ENCODE measurements around the gene PDIA6.

PDIA6 gene

DNA sequence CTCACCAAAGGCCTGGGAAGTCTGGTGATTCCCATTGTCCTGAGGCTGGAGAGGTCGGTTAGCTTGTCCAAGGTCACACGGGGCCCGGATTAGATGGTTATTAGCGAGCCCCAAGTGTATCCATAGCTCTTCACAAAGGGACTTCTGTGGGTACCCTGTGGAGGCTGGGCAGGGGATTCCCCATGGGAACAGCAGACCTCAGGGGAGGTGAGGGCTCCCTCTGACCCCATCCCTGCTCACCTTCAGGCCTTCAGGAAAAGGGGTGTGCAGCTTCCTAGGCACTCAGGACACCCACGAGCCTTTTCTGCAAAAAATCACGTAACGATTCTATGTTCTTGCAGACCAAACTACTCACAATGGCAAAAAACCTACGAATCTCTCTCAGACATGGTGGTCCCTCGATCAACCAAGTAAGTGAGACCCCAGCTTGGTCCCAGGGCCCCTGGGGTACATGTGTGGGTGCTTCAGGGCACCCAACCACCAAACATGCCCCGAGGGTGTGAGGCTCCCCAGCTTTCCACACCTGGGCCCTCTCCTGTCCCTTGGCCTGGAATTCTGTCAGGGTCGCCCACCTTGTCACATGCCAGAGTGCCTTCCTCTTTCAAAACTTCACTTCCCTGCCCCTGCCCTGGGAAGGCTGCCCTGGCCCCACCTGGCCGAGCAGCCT, 40.3 kb downstream of the PDIA6 start:
- TF ChIP-seq, protein P1, sequence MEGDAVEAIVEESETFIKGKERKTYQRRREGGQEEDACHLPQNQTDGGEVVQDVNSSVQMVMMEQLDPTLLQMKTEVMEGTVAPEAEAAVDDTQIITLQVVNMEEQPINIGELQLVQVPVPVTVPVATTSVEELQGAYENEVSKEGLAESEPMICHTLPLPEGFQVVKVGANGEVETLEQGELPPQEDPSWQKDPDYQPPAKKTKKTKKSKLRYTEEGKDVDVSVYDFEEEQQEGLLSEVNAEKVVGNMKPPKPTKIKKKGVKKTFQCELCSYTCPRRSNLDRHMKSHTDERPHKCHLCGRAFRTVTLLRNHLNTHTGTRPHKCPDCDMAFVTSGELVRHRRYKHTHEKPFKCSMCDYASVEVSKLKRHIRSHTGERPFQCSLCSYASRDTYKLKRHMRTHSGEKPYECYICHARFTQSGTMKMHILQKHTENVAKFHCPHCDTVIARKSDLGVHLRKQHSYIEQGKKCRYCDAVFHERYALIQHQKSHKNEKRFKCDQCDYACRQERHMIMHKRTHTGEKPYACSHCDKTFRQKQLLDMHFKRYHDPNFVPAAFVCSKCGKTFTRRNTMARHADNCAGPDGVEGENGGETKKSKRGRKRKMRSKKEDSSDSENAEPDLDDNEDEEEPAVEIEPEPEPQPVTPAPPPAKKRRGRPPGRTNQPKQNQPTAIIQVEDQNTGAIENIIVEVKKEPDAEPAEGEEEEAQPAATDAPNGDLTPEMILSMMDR (IDR thresholded peaks at IDR 0.05; ENCODE audit: low read length, missing control alignments): no peak
- H3K4me3 ChIP-seq (replicated peaks; ENCODE audit: low read depth, low read length): no peak overlapping the region
- DNase-seq (ENCODE audit: low read depth): no peak

DNA sequence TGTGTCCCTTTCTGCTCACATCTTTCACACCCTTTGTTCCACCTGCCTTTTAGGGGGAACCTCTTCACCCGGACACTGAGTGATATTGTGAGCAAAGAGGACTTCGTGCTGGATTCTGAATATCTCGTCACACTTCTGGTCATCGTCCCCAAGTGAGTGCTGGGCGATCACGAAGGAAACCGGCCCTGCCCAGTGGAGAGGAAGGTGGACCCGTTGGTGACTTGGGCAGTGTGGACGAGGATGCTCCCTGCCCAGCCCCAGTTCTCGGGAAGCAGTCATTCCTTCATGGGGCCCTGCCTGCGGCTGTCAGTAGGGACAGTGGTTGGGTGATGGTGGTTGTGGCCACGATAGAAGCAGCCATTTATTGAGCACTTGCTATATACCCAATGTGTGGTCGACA, 40.8 kb downstream of the PDIA6 start:
- H3K4me3 ChIP-seq (replicated peaks; ENCODE audit: low read depth, low read length): no peak overlapping the region
- TF ChIP-seq, protein P1 (IDR thresholded peaks at IDR 0.05; ENCODE audit: low read length, missing control alignments): no peak
- no peak for DNase-seq (ENCODE audit: low read depth)

DNA sequence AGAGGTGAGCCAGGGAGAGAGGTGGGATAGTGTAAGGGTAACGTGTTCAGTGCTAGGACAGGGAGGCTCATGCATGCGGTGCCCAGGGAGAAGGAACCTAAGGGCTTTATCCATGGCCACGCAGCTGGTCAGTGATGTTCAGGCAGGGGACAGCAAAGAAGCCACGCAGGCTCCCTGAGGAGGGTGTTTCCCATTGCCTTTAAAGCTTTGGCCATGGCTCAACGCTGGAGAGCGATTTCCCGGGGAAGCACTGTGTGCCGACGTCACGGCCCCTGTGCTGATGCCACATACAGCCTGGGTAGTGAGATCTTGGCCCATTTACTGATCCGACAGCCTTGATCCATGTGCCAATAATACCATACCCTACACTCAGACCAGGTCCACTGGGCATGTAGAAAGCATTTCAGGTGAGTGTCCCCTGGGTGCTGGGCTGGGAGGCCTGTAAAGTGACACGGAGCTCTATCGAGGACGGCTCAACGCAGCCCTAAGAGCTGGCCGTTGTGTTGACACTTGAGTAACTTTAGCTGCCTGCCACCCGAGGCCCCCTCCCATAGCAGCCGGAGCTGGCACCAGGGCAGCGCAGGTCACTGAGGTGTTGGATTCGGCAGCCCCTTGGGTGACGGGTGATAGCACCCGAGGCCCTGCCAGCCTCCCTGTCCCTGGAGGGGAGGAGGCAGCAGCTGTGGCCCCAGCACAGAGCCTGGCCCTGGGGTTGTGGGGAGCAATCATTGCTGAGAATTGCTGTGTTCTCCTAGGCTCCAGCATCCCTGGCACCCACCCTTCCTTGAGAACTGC, 41.4 kb downstream of the PDIA6 start:
- DNase-seq (ENCODE audit: low read depth): no peak
- TF ChIP-seq, protein P1 (IDR thresholded peaks at IDR 0.05; ENCODE audit: low read length, missing control alignments): no peak
- no peak overlapping the region for H3K4me3 ChIP-seq (replicated peaks; ENCODE audit: low read depth, low read length)

DNA sequence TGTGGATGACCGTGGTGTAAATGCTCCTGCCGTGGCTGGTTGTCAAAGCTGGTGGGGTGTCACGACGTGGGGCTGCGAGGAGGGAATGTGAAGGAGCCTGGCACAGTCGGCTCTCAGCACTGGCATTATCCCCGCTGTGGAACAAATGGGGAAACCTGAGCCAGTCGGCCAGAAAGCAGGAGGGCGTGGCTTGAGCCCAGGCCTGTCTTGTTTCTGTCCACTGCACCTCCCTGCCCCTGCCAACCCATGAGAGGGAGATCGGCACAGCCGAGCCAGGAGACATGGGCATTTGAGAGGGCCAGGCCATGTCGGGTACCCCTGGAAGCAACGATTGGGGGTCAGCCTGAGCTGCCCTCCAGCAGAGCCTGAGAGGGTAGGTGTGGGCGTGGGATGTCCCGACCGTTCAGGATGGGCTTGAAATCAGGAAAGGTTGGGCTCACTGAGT, 44.5 kb downstream of the PDIA6 start:
- no peak for DNase-seq (ENCODE audit: low read depth)
- H3K4me3 ChIP-seq (replicated peaks; ENCODE audit: low read depth, low read length): no peak overlapping the region
- TF ChIP-seq, protein P1 (IDR thresholded peaks at IDR 0.05; ENCODE audit: low read length, missing control alignments): no peak

DNA sequence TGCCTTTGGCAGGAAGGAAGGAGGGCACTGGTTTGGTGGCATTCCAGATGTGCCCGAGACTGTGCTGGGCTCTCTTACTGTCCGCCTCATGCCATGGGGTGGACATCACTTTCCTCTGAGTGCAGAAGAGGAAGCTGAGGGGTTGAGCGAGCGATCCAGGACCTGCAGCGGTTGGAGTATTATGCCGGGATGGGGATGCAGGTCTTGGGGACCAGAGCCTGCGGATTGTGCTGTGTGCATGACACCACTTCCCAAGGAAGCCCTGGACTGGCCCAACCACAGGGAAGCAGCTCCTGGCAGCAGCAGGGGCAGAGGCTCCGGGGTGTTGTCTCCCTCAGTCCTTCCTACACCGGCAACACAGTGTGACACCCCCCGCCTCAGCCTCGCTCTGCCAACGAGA, 46.7 kb downstream of the PDIA6 start:
- TF ChIP-seq, protein P1 (IDR thresholded peaks at IDR 0.05; ENCODE audit: low read length, missing control alignments): no peak
- H3K4me3 ChIP-seq (replicated peaks; ENCODE audit: low read depth, low read length): no peak overlapping the region
- no peak for DNase-seq (ENCODE audit: low read depth)

DNA sequence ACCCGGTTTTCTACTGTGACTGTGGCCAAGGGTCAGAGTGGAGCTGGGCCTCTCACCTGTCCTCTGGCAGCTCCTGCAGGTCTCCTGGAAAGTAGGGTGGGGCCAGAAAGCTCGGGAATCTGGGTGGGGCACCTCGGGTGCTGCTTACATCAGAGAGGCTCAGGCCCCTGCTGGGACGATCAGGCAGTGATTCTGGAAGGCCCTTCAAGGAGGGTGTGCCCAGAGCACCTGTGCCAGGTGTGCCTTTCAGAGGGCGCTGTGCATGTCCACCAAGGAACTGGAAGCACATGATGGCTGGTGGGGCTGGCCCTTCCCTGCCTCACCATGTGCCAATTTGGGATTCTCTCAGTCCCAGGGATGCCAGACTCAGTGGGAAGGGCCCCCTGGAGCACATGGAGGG, 47.1 kb downstream of the PDIA6 start:
- DNase-seq (ENCODE audit: low read depth): no peak
- TF ChIP-seq, protein P1 (IDR thresholded peaks at IDR 0.05; ENCODE audit: low read length, missing control alignments): no peak
- no peak overlapping the region for H3K4me3 ChIP-seq (replicated peaks; ENCODE audit: low read depth, low read length)
